GM12865 (cell line): Measurements from ENCODE around the gene ZNF655.

Experiments used
- DNase-seq: peaks from one replicate; pipeline ENCODE4 v3.0.0; 2010; ENCODE audit warnings: low read depth
- H3K4me3 ChIP-seq: 2 replicates; pipeline ENCODE4 v1.5.1; 2011; ENCODE audit warnings: mild to moderate bottlenecking, low read depth, low read length, control low read depth
- TF ChIP-seq, protein P1 (sequence below): IDR thresholded peaks from 2 replicates; pipeline ENCODE4 v1.5.1; 2011; ENCODE audit warnings: low read length, control low read depth, low read depth, inconsistent platforms; ENCODE audit not compliant: insufficient read depth; ENCODE audit errors: missing control alignments

Gene ZNF655, protein sequence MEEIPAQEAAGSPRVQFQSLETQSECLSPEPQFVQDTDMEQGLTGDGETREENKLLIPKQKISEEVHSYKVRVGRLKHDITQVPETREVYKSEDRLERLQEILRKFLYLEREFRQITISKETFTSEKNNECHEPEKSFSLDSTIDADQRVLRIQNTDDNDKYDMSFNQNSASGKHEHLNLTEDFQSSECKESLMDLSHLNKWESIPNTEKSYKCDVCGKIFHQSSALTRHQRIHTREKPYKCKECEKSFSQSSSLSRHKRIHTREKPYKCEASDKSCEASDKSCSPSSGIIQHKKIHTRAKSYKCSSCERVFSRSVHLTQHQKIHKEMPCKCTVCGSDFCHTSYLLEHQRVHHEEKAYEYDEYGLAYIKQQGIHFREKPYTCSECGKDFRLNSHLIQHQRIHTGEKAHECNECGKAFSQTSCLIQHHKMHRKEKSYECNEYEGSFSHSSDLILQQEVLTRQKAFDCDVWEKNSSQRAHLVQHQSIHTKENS

DNA sequence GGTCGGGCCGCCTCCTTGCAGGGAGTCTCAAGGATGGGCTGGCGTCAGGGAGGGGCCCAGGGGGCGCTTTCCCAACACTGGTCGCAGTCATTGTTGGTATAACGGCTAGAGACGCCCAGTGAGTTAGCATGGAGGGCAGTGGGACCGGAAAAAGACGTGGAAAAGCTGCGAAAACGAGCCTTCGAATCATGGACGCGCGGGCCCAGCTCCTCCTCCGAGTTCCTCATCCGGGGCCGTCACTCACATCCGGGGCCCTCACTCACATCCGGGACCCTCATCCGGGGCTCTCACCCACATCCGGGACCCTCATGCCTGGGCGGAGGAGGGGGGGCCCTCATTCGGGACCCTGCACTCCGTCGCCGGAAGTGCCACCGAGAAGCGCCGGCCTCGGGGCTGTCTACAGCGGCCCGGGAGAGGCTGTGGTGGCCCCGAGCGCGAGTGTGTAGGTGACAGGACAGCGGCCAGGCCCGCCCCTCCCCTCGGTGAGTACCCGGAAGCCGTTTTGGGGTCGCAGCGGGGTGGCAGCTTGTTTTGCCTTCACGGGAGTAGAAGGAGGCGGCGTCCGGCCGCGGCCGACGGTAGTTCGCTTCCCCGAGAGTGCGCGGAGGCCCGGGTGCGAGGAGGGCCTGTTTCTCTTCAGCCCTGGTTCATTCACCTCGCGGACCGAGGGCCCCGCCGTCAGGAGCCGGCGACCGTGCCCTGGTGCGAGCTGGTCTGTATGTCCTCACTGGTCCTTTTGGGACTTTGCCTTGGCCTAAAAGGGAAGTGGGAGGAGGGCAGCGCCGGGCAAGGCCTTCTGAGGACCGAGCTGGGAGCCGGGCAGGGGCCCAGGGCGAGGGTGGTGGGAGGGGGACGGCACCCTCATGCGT lies at the start of gene ZNF655:
Gene ZNF655 (plus strand): TSS at position 337 of the 869 bp plus-strand sequence. CDS start 1,918 bp downstream, outside the sequence.
- TF ChIP-seq, protein P1, sequence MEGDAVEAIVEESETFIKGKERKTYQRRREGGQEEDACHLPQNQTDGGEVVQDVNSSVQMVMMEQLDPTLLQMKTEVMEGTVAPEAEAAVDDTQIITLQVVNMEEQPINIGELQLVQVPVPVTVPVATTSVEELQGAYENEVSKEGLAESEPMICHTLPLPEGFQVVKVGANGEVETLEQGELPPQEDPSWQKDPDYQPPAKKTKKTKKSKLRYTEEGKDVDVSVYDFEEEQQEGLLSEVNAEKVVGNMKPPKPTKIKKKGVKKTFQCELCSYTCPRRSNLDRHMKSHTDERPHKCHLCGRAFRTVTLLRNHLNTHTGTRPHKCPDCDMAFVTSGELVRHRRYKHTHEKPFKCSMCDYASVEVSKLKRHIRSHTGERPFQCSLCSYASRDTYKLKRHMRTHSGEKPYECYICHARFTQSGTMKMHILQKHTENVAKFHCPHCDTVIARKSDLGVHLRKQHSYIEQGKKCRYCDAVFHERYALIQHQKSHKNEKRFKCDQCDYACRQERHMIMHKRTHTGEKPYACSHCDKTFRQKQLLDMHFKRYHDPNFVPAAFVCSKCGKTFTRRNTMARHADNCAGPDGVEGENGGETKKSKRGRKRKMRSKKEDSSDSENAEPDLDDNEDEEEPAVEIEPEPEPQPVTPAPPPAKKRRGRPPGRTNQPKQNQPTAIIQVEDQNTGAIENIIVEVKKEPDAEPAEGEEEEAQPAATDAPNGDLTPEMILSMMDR = no peak
- peak within 1 kb of the TSS; percentile 92 for H3K4me3 ChIP-seq

GRCh38 chr7:99514050-99514449 lies 44.4 kb upstream of the ZNF655 start:
- TF ChIP-seq, protein P1 = no peak
- no peak for DNase-seq
- H3K4me3 ChIP-seq = no peak overlapping the region

More for the DNA sequence above, at the start of gene ZNF655:
- peak; percentile 93 for DNase-seq

GRCh38 chr7:99521399-99521798 lies 37.0 kb upstream of the ZNF655 start:
- DNase-seq = no peak
- H3K4me3 ChIP-seq = no peak overlapping the region
- TF ChIP-seq, protein P1 = no peak

- H3K4me3 ChIP-seq = no peak overlapping the region
- no peak for DNase-seq
- TF ChIP-seq, protein P1 = no peak
Measured at GRCh38 chr7:99525713-99526440, 32.6 kb upstream of the ZNF655 start.

DNA sequence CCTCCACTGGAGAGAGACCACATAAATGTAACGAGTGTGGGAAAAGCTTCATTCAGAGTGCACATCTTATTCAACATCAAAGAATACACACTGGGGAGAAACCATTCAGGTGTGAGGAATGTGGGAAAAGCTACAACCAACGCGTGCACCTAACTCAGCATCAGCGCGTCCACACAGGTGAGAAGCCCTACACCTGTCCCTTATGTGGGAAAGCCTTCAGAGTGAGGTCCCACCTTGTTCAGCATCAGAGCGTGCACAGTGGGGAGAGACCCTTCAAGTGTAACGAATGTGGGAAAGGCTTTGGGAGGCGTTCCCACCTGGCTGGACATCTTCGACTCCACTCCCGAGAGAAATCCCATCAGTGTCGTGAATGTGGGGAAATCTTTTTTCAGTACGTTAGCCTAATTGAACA lies 27.1 kb upstream of the ZNF655 start:
- H3K4me3 ChIP-seq = no peak overlapping the region
- TF ChIP-seq, protein P1 = no peak
- peak; percentile 12 for DNase-seq

GRCh38 chr7:99535667-99536066 lies 22.8 kb upstream of the ZNF655 start:
- TF ChIP-seq, protein P1 = no peak
- no peak overlapping the region for H3K4me3 ChIP-seq
- DNase-seq = no peak
